Nephron (organoid): ENCODE results near the gene TSEN2.
A peak's percentile ranks its signal among the peaks of the same experiment; 100 is the strongest.

Experiments
- H3K27ac Mint-ChIP-seq, 3 experiments: 2 replicates each; pipeline ENCODE4 v1.8.0; 2020; ENCODE audit warnings: mixed read lengths in 3 of 3, mild to moderate bottlenecking in 2 of 3, moderate library complexity in 1 of 3
- H3K27me3 Mint-ChIP-seq: 2 replicates; pipeline ENCODE4 v1.8.0; 2021; ENCODE audit warnings: low read depth, mild to moderate bottlenecking, moderate library complexity, mixed read lengths
- H3K36me3 Mint-ChIP-seq: 2 replicates; pipeline ENCODE4 v1.8.0; 2020; ENCODE audit warnings: low read depth, mixed read lengths
- H3K4me1 Mint-ChIP-seq: 2 replicates; pipeline ENCODE4 v1.8.0; 2020; ENCODE audit warnings: mixed read lengths
- H3K4me3 Mint-ChIP-seq, 3 experiments: 2 replicates each; pipeline ENCODE4 v1.8.0; 2020; ENCODE audit warnings: mild to moderate bottlenecking in 3 of 3, mixed read lengths in 3 of 3, moderate library complexity in 2 of 3
- H3K9me3 Mint-ChIP-seq: 2 replicates; pipeline ENCODE4 v1.8.0; 2020; ENCODE audit warnings: mixed read lengths
- CTCF ChIP-seq, 3 experiments: fragments of 200-600 bp; sonication (generic); IDR thresholded peaks; one replicate each; pipeline ENCODE4 v1.5.0; 2021; ENCODE audit warnings: antibody characterized with exemption in 3 of 3; ENCODE audit not compliant: unreplicated experiment in 3 of 3

TSEN2 gene

GRCh38 chr3:12470680-12471079 is 13.6 kb upstream of the TSEN2 start:
- no peaks in the 10 kb centered on the region for H3K36me3 Mint-ChIP-seq
- peaks cover 9% of the 10 kb centered on the region for H3K27me3 Mint-ChIP-seq
- TF ChIP-seq CTCF (IDR thresholded peaks at IDR 0.05; ENCODE audit: unreplicated experiment in 3 of 3) = no peak
- no peaks in the 10 kb centered on the region for H3K9me3 Mint-ChIP-seq
- peak overlapping the region in 1 of 3 experiments; percentile 36 for H3K27ac Mint-ChIP-seq
- H3K4me3 Mint-ChIP-seq = no peak overlapping the region
- H3K4me1 Mint-ChIP-seq = peaks cover 21% of the 10 kb centered on the region

- Mint-ChIP-seq H3K4me3 (no peak overlapping the region), H3K9me3 (no peaks in the 10 kb centered on the region), H3K27ac (peak overlapping the region in 1 of 3 experiments; percentile 36), H3K27me3 (peaks cover 9% of the 10 kb centered on the region), H3K4me1 (peaks cover 27% of the 10 kb centered on the region), H3K36me3 (no peaks in the 10 kb centered on the region)
- TF ChIP-seq CTCF (IDR thresholded peaks at IDR 0.05; ENCODE audit: unreplicated experiment in 3 of 3) = no peak
These were observed 13.0 kb upstream of the TSEN2 start for GRCh38 chr3:12471241-12471640.

GRCh38 chr3:12472000-12472610 is 12.2 kb upstream of the TSEN2 start:
- TF ChIP-seq CTCF (IDR thresholded peaks at IDR 0.05; ENCODE audit: unreplicated experiment in 3 of 3) = no peak
- no peak overlapping the region for H3K4me3 Mint-ChIP-seq
- no peaks in the 10 kb centered on the region for H3K36me3 Mint-ChIP-seq

GRCh38 chr3:12472796-12473195 is 11.5 kb upstream of the TSEN2 start:
- no peak overlapping the region for H3K4me3 Mint-ChIP-seq
- H3K9me3 Mint-ChIP-seq = no peaks in the 10 kb centered on the region
- no peak for TF ChIP-seq CTCF (IDR thresholded peaks at IDR 0.05; ENCODE audit: unreplicated experiment in 3 of 3)
- H3K27ac Mint-ChIP-seq = peak overlapping the region in 1 of 3 experiments; percentile 69
- no peaks in the 10 kb centered on the region for H3K36me3 Mint-ChIP-seq
- peaks cover 12% of the 10 kb centered on the region for H3K27me3 Mint-ChIP-seq
- peaks cover 35% of the 10 kb centered on the region for H3K4me1 Mint-ChIP-seq

More at GRCh38 chr3:12472000-12472610, 12.2 kb upstream of the TSEN2 start:
- Mint-ChIP-seq H3K27me3 (peaks cover 12% of the 10 kb centered on the region), H3K9me3 (no peaks in the 10 kb centered on the region), H3K27ac (peak overlapping the region in 1 of 3 experiments; percentile 14), H3K4me1 (peaks cover 35% of the 10 kb centered on the region)

- no peak for TF ChIP-seq CTCF (IDR thresholded peaks at IDR 0.05; ENCODE audit: unreplicated experiment in 3 of 3)
- no peak overlapping the region for H3K4me3 Mint-ChIP-seq
- H3K27ac Mint-ChIP-seq = peak overlapping the region in 1 of 3 experiments; percentile 69
- H3K4me1 Mint-ChIP-seq = peaks cover 35% of the 10 kb centered on the region
- no peaks in the 10 kb centered on the region for H3K36me3 Mint-ChIP-seq
- H3K9me3 Mint-ChIP-seq = no peaks in the 10 kb centered on the region
- H3K27me3 Mint-ChIP-seq = peaks cover 12% of the 10 kb centered on the region
These were observed 10.8 kb upstream of the TSEN2 start for GRCh38 chr3:12473511-12473910.
